ENCODE measurements around the gene CNGA2. TPM values are rescaled to one million over a fixed set of nuclear protein-coding genes. Genes with fewer than 3 reads are reported as not detected.

Gene CNGA2
- total RNA-seq, 1 donor from 2014 or later: not detected

DNA sequence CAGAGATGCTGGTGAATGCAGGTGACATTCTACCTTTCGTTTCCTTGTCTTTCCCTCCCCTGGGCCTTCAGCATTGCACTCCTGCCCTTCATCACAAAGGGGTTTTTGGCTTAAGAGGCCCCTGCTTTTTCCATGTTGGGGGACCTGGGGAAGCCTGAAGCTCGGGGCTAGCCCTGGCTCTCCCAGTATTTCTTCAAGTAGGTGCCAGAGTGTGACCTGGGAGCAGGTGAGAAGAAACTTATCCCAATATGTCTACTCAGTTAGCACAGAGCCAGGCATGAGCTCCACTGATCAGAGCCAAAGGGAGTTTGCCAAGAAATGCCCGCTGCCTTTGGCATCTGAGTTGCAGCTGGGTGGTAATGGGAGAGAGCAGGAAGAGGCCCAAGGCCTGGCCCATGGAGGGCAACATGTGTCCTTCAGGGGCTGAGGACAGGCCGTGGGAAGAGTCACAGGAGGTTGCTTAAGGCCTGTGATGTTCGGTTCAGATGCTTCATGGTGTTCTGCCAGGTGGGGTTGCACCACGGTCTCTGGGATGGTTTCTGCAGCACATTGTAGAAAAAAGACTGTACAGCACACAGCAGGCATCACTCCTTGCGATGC lies 31.7 kb upstream of the CNGA2 start:
- DNase-seq: no peak
- TF ChIP-seq, protein P1, sequence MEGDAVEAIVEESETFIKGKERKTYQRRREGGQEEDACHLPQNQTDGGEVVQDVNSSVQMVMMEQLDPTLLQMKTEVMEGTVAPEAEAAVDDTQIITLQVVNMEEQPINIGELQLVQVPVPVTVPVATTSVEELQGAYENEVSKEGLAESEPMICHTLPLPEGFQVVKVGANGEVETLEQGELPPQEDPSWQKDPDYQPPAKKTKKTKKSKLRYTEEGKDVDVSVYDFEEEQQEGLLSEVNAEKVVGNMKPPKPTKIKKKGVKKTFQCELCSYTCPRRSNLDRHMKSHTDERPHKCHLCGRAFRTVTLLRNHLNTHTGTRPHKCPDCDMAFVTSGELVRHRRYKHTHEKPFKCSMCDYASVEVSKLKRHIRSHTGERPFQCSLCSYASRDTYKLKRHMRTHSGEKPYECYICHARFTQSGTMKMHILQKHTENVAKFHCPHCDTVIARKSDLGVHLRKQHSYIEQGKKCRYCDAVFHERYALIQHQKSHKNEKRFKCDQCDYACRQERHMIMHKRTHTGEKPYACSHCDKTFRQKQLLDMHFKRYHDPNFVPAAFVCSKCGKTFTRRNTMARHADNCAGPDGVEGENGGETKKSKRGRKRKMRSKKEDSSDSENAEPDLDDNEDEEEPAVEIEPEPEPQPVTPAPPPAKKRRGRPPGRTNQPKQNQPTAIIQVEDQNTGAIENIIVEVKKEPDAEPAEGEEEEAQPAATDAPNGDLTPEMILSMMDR (IDR thresholded peaks at IDR 0.05): no peak
- no peaks in the 10 kb centered on the region for H3K27me3 ChIP-seq (ENCODE audit: low read depth)

DNA sequence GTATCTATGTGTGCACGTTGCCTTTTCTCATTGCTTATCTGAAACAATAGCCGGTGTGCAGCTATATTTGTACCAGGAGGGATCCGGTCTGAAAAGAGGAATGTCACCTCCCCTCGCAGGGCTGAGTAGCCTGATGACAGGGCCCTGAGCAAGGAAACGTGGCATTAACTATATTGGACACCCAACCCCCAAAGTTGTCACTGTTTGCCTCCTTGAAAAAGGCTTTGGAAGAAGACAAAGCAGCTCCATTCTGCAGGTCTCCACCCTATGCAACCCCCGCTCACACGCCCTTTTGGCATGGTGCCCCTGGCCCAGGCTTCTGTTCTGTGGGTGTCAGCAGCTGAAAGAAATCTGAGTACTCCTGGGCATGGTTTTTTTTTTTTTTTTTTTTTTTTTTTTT lies 31.1 kb upstream of the CNGA2 start:
- H3K4me1 ChIP-seq: no peaks in the 10 kb centered on the region
- H3K4me3 ChIP-seq: no peak overlapping the region
- TF ChIP-seq, protein P1 (IDR thresholded peaks at IDR 0.05): no peak
- intact Hi-C loops (cut with DNase I): no loop called here
- H3K36me3 ChIP-seq: no peaks in the 10 kb centered on the region
- ATAC-seq (no peak), DNase-seq (no peak)
- H3K27me3 ChIP-seq (ENCODE audit: low read depth): no peaks in the 10 kb centered on the region
- no peak overlapping the region for H3K27ac ChIP-seq
- no peaks in the 10 kb centered on the region for H3K9me3 ChIP-seq

More for the DNA sequence above, 31.7 kb upstream of the CNGA2 start:
- Histone ChIP-seq H3K27ac (no peak overlapping the region), H3K36me3 (no peaks in the 10 kb centered on the region), H3K9me3 (no peaks in the 10 kb centered on the region), H3K4me3 (no peak overlapping the region), H3K4me1 (no peaks in the 10 kb centered on the region)
- no peak for ATAC-seq
- intact Hi-C loops (cut with DNase I): no loop called here

- ATAC-seq (no peak), DNase-seq (no peak)
- Histone ChIP-seq H3K4me3 (no peak overlapping the region), H3K27ac (no peak overlapping the region), H3K9me3 (no peaks in the 10 kb centered on the region), H3K4me1 (no peaks in the 10 kb centered on the region), H3K27me3 (ENCODE audit: low read depth) (no peaks in the 10 kb centered on the region), H3K36me3 (no peaks in the 10 kb centered on the region)
- TF ChIP-seq, protein P1 (IDR thresholded peaks at IDR 0.05): no peak
- intact Hi-C loops (cut with DNase I): no loop called here
These were observed 30.4 kb upstream of the CNGA2 start for GRCh38 chrX:151704041-151704663.

GRCh38 chrX:151708821-151709220 lies 25.7 kb upstream of the CNGA2 start:
- Histone ChIP-seq H3K27me3 (ENCODE audit: low read depth) (no peaks in the 10 kb centered on the region), H3K36me3 (no peaks in the 10 kb centered on the region), H3K4me3 (no peak overlapping the region), H3K9me3 (no peaks in the 10 kb centered on the region), H3K27ac (no peak overlapping the region), H3K4me1 (no peaks in the 10 kb centered on the region)
- DNase-seq: no peak
- TF ChIP-seq, protein P1 (IDR thresholded peaks at IDR 0.05): no peak
- no peak for ATAC-seq
- intact Hi-C loops (cut with DNase I): no loop called here

DNA sequence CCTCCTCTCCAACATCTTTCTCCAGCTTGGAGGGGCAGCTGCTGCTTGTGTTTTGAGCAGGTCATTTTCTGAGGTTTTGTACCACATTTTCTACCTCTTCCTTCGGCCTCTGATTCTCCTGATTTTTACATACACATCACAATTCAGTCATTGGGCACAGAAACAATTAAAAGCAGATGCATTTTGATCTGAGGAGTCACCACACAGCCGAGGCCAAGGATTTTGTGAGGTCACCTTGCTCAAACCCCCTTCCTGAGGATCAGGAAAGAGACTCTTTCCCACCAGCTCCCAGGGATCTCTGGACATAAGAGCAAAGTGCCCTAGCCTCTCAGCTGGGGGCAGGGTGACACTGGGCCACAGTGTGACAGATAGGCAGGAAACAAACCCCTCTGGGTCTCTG lies 24.1 kb upstream of the CNGA2 start:
- Histone ChIP-seq H3K9me3 (no peaks in the 10 kb centered on the region), H3K36me3 (no peaks in the 10 kb centered on the region), H3K4me3 (no peak overlapping the region), H3K4me1 (no peaks in the 10 kb centered on the region), H3K27ac (no peak overlapping the region), H3K27me3 (ENCODE audit: low read depth) (no peaks in the 10 kb centered on the region)
- TF ChIP-seq, protein P1 (IDR thresholded peaks at IDR 0.05): no peak
- no peak for ATAC-seq
- DNase-seq: no peak
- intact Hi-C loops (cut with DNase I): no loop called here

Measured in lower lobe of right lung (tissue), 2 donors.